ENCODE data around the gene RAD54L.
"Not testable (repeated sequence)": the region's sequence is repeated elsewhere in the genome, so short reads cannot be mapped to it uniquely, and the experiment has no call there.

Gene RAD54L

GRCh38 chr1:46236882-46237281 is 10.7 kb upstream of the RAD54L start:
- no peak for TF ChIP-seq CTCF (IDR thresholded peaks at IDR 0.05; ENCODE audit: borderline replicate concordance, control extremely low read depth, extremely low read depth, insufficient read depth, missing control alignments)
- in situ Hi-C loops (cut with MboI; ENCODE audit: low sequenced_read_pairs, unreplicated experiment): no loop called here
- DNase-seq (ENCODE audit: low spot score): no peak

DNA sequence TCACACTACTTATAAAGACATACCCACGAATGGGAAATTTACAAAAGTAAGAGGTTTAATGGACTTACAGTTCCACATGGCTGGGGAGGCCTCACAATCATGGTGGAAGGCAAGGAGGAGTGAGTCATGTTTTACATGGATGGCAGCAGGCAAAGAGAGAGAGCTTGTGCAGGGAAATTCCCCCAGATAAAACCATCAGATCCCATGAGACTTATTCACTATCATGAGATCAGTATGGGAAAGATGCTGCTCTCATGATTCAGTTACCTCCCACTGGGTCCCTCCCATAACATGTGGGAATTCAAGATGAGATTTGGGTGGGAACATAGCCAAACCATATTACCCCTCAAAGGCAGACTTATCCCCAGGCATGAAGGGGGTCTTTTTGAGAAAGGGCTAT is 8.7 kb upstream of the RAD54L start:
- in situ Hi-C loops (cut with MboI; ENCODE audit: low sequenced_read_pairs, unreplicated experiment); DNase-seq (ENCODE audit: low spot score): not testable (repeated sequence)

GRCh38 chr1:46241733-46242132 is 5.8 kb upstream of the RAD54L start:
- in situ Hi-C loops (cut with MboI; ENCODE audit: low sequenced_read_pairs, unreplicated experiment); DNase-seq (ENCODE audit: low spot score): not testable (repeated sequence)

DNA sequence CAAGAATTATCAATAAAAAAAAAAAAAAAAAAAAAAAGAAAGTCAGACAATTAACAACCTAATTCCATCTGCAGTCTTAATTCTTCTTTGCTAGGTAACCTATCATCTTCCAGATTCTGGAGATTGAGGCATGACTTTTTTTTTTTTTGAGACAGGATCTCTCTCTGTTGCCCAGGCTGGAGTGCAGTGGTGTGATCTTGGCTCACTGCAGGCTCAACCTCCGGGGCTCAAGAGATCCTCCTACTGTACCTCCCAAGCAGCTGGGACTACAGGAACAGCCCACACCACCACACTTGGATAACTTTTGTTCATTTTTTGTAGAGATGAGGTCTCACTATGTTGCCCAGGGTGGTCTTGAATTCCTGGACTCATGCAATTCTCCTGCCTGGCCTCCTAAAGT is 4.6 kb upstream of the RAD54L start:
- in situ Hi-C loops (cut with MboI; ENCODE audit: low sequenced_read_pairs, unreplicated experiment): no loop called here
- no peak for DNase-seq (ENCODE audit: low spot score)
- TF ChIP-seq CTCF (IDR thresholded peaks at IDR 0.05; ENCODE audit: borderline replicate concordance, control extremely low read depth, extremely low read depth, insufficient read depth, missing control alignments): no peak

- in situ Hi-C loops (cut with MboI; ENCODE audit: low sequenced_read_pairs, unreplicated experiment); DNase-seq (ENCODE audit: low spot score): not testable (repeated sequence)
These were observed 3.7 kb upstream of the RAD54L start for GRCh38 chr1:46243831-46244230.

DNA sequence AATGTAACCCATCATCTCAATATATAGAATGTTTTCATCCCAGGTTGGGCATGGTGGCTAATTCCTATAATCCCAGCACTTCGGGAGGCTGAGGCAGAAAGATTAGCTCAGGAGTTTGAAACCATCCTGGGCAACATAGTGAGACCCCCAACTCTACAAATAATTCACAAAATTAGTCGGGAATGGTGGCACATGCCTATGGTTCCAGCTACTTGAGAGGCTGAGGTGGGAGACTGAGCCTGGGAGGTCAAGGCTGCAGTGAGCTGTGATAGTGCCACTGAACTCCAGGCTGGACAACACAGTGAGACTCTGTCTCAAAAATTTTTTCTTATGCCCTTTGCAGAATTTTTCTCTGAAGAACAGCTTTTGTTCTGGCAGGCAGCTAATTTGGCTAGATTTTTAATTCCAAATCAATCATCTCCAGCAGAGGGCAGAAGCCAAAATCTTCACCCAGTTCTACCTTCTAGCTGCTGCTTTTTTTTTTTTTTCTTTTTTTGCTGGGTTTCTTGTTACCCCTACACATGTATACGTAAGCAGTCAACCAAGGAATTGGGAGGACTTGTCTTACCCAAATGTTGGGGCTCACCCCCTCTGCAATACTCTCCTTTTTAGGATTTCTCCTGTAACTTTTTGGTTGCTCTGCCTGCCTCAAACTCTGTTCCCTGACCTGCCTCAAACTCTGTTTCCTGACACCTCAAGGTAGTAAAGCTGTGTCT is 2.7 kb upstream of the RAD54L start:
- in situ Hi-C loops (cut with MboI; ENCODE audit: low sequenced_read_pairs, unreplicated experiment): no loop called here
- TF ChIP-seq CTCF (IDR thresholded peaks at IDR 0.05; ENCODE audit: borderline replicate concordance, control extremely low read depth, extremely low read depth, insufficient read depth, missing control alignments): no peak
- DNase-seq (ENCODE audit: low spot score): peak; percentile 62

- in situ Hi-C loops (cut with MboI; ENCODE audit: low sequenced_read_pairs, unreplicated experiment); DNase-seq (ENCODE audit: low spot score): not testable (repeated sequence)
These were observed 1.4 kb upstream of the RAD54L start for GRCh38 chr1:46246136-46246535.

GRCh38 chr1:46246548-46247435 is 771 bp upstream of the RAD54L start:
- TF ChIP-seq CTCF (IDR thresholded peaks at IDR 0.05; ENCODE audit: borderline replicate concordance, control extremely low read depth, extremely low read depth, insufficient read depth, missing control alignments): no peak
- in situ Hi-C loops (cut with MboI; ENCODE audit: low sequenced_read_pairs, unreplicated experiment): no loop called here
- peak; percentile 64 for DNase-seq (ENCODE audit: low spot score)
